Measurements from ENCODE around the gene BRINP1. TPM values are rescaled to one million over a fixed set of nuclear protein-coding genes. Genes with fewer than 3 reads are reported as not detected.

BRINP1 gene
- total RNA-seq, 2 experiments from 2014 or later: not detected

DNA sequence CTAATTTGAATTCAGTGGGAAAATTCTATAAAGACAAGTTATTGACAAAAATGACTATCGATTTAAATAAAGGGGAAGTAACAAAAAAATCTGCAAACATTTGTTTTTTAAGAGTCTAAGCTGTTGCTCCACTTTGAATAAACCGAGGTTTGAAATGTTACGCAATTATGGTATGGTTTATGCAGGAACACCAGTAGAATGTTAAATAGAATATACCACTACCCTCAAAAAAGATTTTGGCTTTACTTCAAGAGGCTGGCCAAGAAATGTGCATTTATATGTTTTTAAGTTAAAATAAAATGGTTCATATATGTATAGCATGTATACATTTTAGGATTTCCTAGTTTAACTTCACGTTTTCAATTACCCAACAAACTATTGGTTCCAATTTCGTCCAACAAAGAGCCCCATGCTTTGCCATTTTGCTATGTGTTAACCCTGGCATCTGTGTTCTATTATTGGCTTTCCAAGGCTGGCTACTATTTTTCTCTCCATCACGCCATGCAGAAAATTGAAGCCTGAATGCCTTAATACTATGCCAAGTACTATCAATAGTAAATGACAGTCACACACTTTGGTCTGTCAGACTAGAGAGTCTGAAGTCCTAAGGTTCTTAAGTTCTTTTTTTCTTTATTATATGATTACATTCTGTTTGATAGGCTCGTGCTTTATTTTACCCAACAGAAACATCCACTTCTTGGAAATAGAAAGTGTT lies 171.2 kb downstream of the BRINP1 start:
- ChIA-PET CTCF (ENCODE audit: unreplicated experiment) (no interaction called here), POLR2A (no interaction called here)
- intact Hi-C loops (cut with micrococcal nuclease; ENCODE audit: unreplicated experiment): no loop called here
- no peaks in the 10 kb centered on the region for H3K79me2 ChIP-seq (ENCODE audit: insufficient read depth, low read depth, low read length)
- H3K4me3 ChIP-seq (ENCODE audit: low read depth, low read length, poor library complexity, severe bottlenecking): no peak overlapping the region
- no peak overlapping the region for H3K4me2 ChIP-seq (ENCODE audit: low read length)
- no peaks in the 10 kb centered on the region for H4K20me1 ChIP-seq (ENCODE audit: insufficient read depth, low read length)
- no peak for DNase-seq (ENCODE audit: low spot score)
- no peaks in the 10 kb centered on the region for H3K9me2 ChIP-seq (ENCODE audit: insufficient read depth, low read length)
- no TSS peak for BruUV-seq (replicated peaks)
- H3K9me3 ChIP-seq (ENCODE audit: low read length): no peaks in the 10 kb centered on the region
- H3K27ac ChIP-seq (ENCODE audit: low read depth, low read length, poor library complexity, severe bottlenecking): no peak overlapping the region
- no peak overlapping the region for H2AFZ ChIP-seq (ENCODE audit: low read length)
- no peaks in the 10 kb centered on the region for H3K4me1 ChIP-seq (ENCODE audit: insufficient read depth, low read length, poor library complexity, severe bottlenecking)
- H3K36me3 ChIP-seq (ENCODE audit: insufficient read depth, low read length): no peaks in the 10 kb centered on the region
- no peak for TF ChIP-seq EZH2phosphoT487 (IDR thresholded peaks at IDR 0.05; ENCODE audit: borderline replicate concordance, low read depth, low read length)
- TF ChIP-seq, protein P1, sequence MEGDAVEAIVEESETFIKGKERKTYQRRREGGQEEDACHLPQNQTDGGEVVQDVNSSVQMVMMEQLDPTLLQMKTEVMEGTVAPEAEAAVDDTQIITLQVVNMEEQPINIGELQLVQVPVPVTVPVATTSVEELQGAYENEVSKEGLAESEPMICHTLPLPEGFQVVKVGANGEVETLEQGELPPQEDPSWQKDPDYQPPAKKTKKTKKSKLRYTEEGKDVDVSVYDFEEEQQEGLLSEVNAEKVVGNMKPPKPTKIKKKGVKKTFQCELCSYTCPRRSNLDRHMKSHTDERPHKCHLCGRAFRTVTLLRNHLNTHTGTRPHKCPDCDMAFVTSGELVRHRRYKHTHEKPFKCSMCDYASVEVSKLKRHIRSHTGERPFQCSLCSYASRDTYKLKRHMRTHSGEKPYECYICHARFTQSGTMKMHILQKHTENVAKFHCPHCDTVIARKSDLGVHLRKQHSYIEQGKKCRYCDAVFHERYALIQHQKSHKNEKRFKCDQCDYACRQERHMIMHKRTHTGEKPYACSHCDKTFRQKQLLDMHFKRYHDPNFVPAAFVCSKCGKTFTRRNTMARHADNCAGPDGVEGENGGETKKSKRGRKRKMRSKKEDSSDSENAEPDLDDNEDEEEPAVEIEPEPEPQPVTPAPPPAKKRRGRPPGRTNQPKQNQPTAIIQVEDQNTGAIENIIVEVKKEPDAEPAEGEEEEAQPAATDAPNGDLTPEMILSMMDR (conservative IDR thresholded peaks at IDR 0.05; ENCODE audit: low read length): no peak

DNA sequence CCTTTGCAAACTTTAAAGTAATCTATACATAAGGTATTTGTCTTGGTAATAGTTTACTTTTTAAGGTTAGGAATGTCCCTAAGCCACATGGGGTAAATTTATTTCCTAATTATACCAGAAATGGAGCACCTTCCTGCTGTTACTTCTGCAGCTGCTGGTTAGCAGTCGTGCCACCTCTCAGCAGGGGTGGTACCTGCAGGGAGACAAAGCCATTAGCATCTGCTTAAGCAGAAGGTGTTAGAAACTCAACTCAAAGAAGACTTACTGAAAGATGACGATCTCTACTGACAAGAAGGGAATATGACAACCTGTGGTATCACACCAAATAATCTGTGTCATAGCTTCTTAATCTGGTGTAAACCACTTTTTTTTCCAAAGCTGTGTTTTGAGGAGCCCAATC lies 173.7 kb downstream of the BRINP1 start:
- Histone ChIP-seq H3K9me3 (ENCODE audit: low read length) (no peaks in the 10 kb centered on the region), H3K4me1 (ENCODE audit: insufficient read depth, low read length, poor library complexity, severe bottlenecking) (no peaks in the 10 kb centered on the region), H3K79me2 (ENCODE audit: insufficient read depth, low read depth, low read length) (no peaks in the 10 kb centered on the region), H3K4me2 (ENCODE audit: low read length) (no peak overlapping the region), H4K20me1 (ENCODE audit: insufficient read depth, low read length) (no peaks in the 10 kb centered on the region), H2AFZ (ENCODE audit: low read length) (no peak overlapping the region), H3K36me3 (ENCODE audit: insufficient read depth, low read length) (no peaks in the 10 kb centered on the region), H3K4me3 (ENCODE audit: low read depth, low read length, poor library complexity, severe bottlenecking) (no peak overlapping the region), H3K27ac (ENCODE audit: low read depth, low read length, poor library complexity, severe bottlenecking) (no peak overlapping the region), H3K9me2 (ENCODE audit: insufficient read depth, low read length) (no peaks in the 10 kb centered on the region)
- CTCF ChIA-PET (ENCODE audit: unreplicated experiment): no interaction called here
- POLR2A ChIA-PET: no interaction called here
- intact Hi-C loops (cut with micrococcal nuclease; ENCODE audit: unreplicated experiment): no loop called here
- no peak for DNase-seq (ENCODE audit: low spot score)
- TF ChIP-seq, protein P1 (conservative IDR thresholded peaks at IDR 0.05; ENCODE audit: low read length): no peak
- TF ChIP-seq EZH2phosphoT487 (IDR thresholded peaks at IDR 0.05; ENCODE audit: borderline replicate concordance, low read depth, low read length): no peak
- BruUV-seq (replicated peaks): no TSS peak

DNA sequence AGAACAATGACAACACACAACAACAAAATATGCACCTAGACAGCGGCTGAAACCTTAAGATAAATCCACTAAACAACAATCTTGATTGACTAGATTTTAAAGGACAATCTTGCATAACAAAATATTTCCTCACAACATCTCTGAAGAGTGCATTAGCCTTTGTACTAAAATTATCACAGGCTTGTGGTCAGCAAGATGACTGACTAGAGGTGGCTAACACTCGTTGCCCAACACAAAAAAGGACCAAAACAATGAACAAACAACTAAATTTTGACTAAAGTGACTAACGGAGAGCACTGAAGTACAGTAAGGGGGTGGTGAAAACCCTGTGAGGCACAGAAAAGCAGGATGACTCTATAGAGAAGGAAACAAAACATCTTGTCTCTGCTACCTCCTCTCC lies 183.9 kb downstream of the BRINP1 start:
- intact Hi-C loops (cut with micrococcal nuclease; ENCODE audit: unreplicated experiment): no loop called here
- no TSS peak for BruUV-seq (replicated peaks)
- no peaks in the 10 kb centered on the region for H3K36me3 ChIP-seq (ENCODE audit: insufficient read depth, low read length)
- H3K9me3 ChIP-seq (ENCODE audit: low read length): no peaks in the 10 kb centered on the region
- H3K79me2 ChIP-seq (ENCODE audit: insufficient read depth, low read depth, low read length): no peaks in the 10 kb centered on the region
- H3K27ac ChIP-seq (ENCODE audit: low read depth, low read length, poor library complexity, severe bottlenecking): no peak overlapping the region
- no peaks in the 10 kb centered on the region for H4K20me1 ChIP-seq (ENCODE audit: insufficient read depth, low read length)
- CTCF ChIA-PET (ENCODE audit: unreplicated experiment): no interaction called here
- H3K9me2 ChIP-seq (ENCODE audit: insufficient read depth, low read length): no peaks in the 10 kb centered on the region
- TF ChIP-seq, protein P1 (conservative IDR thresholded peaks at IDR 0.05; ENCODE audit: low read length): no peak
- TF ChIP-seq EZH2phosphoT487 (IDR thresholded peaks at IDR 0.05; ENCODE audit: borderline replicate concordance, low read depth, low read length): no peak
- POLR2A ChIA-PET: no interaction called here
- H2AFZ ChIP-seq (ENCODE audit: low read length): no peak overlapping the region
- no peaks in the 10 kb centered on the region for H3K4me1 ChIP-seq (ENCODE audit: insufficient read depth, low read length, poor library complexity, severe bottlenecking)
- H3K4me2 ChIP-seq (ENCODE audit: low read length): no peak overlapping the region
- DNase-seq (ENCODE audit: low spot score): no peak
- H3K4me3 ChIP-seq (ENCODE audit: low read depth, low read length, poor library complexity, severe bottlenecking): no peak overlapping the region

Data from OCI-LY7 (cell line).